Sigmoid colon (tissue), 7 donors: ENCODE measurements around the gene STAMBPL1. TPM values are rescaled to one million over a fixed set of nuclear protein-coding genes. Genes with fewer than 3 reads are reported as not detected.

Experiments used
- DNase-seq: peaks from one replicate; pipeline ENCODE4 v3.0.0-alpha.2; 2019
- H3K27ac ChIP-seq, 4 donors: fragments of 200-600 bp; sonication (generic); one replicate each; pipeline ENCODE4 v1.5.1; 2016 to 2019; ENCODE audit warnings: mild to moderate bottlenecking in 1 of 4
- H3K27me3 ChIP-seq, 3 donors: fragments of 200-600 bp; sonication (generic); one replicate each; pipeline ENCODE4 v1.5.1; 2019; ENCODE audit warnings: mild to moderate bottlenecking in 1 of 3
- H3K36me3 ChIP-seq, 4 donors: fragments of 200-600 bp; sonication (generic); one replicate each; pipeline ENCODE4 v1.5.1; 2016 to 2019
- H3K4me1 ChIP-seq, 4 donors: fragments of 200-600 bp; sonication (generic); one replicate each; pipeline ENCODE4 v1.5.1; 2017 to 2019
- H3K4me3 ChIP-seq, 4 donors: fragments of 200-600 bp; sonication (generic); one replicate each; pipeline ENCODE4 v1.5.1; 2017 to 2019; ENCODE audit warnings: mild to moderate bottlenecking in 2 of 4, moderate library complexity in 1 of 4
- H3K9me3 ChIP-seq, 4 donors: fragments of 200-600 bp in 3 of 4; sonication (generic) in 3 of 4; one replicate each; pipeline versions ENCODE4 v1.5.1 to v1.6.1; 2013 to 2019
- CTCF ChIP-seq, 4 experiments: fragments of 450-650 bp in 3 of 4; fragments of 200-600 bp in 1 of 4; IDR thresholded peaks; one replicate each; pipeline ENCODE4 v1.5.1; 2016 to 2019; ENCODE audit warnings: antibody characterized with exemption in 4 of 4, mild to moderate bottlenecking in 3 of 4, moderate library complexity in 2 of 4
- EP300 ChIP-seq, 4 donors: sonication (generic); formaldehyde crosslinking; IDR thresholded peaks; one replicate each; pipeline ENCODE4 v1.6.1; 2017; ENCODE audit warnings: antibody characterized with exemption in 4 of 4
- POLR2A ChIP-seq, 2 donors: fragments of 450-650 bp; IDR thresholded peaks; one replicate each; pipeline ENCODE4 v1.6.1; 2016; ENCODE audit warnings: antibody characterized with exemption in 2 of 2, mild to moderate bottlenecking in 2 of 2, moderate library complexity in 2 of 2
- POLR2AphosphoS5 ChIP-seq, 4 donors: sonication (generic); formaldehyde crosslinking; IDR thresholded peaks; one replicate each; pipeline ENCODE4 v1.6.1; 2017; ENCODE audit warnings: antibody characterized with exemption in 4 of 4
- WGBS, 2 donors: extraction: QIAGEN DNeasy Blood & Tissue Kit; methylation state at CpG; one replicate each; pipeline ENCODE4 v1.1.7; 2013; 5-methylcytosine and 5-hydroxymethylcytosine counted together
- intact Hi-C: fragments of 100-400 bp; cut with DNase I; formaldehyde crosslinking; loops from one replicate; pipeline ENCODE4 v1.15.1; 2023
- polyA plus RNA-seq, 3 donors: library from polyadenylated mRNA; stranded (reverse); fragments of 200-250 nt; gene quantifications; one replicate each; pipeline ENCODE4 v1.2.3, GENCODE V29; 2013
- total RNA-seq, 4 donors: library from RNA; depleted of rRNA; stranded (reverse); fragments of >200 nt; gene quantifications; one replicate each; pipeline ENCODE4 v1.1.0, GENCODE V29; 2016
- donor health status: healthy with polysubstance abuse.
- donor health status: Bipolar disorder and iron deficiency.
- donor health status: healthy.

Gene STAMBPL1
- total and polyA plus RNA-seq, 7 donors: 9.0 to 29.6 (median 11.0) TPM

GRCh38 chr10:88922041-88922440, 42.0 kb downstream of the STAMBPL1 start:
- DNase-seq: no peak
- no peaks in the 10 kb centered on the region for H3K9me3 ChIP-seq
- peak overlapping the region in 1 of 4 donors; percentile 45 for H3K27ac ChIP-seq
- intact Hi-C loops: no loop called here
- WGBS, 2 donors: 82 to 88% methylated on average over 2 of the region's 2 CpGs
- H3K36me3 ChIP-seq: no peaks in the 10 kb centered on the region
- no peak for TF ChIP-seq CTCF (IDR thresholded peaks at IDR 0.05)
- TF ChIP-seq POLR2A (IDR thresholded peaks at IDR 0.05): no peak
- H3K4me1 ChIP-seq: peaks cover 0 to 27% (median 11%) of the 10 kb centered on the region in 4 donors
- no peak overlapping the region for H3K4me3 ChIP-seq
- no peaks in the 10 kb centered on the region for H3K27me3 ChIP-seq

- Histone ChIP-seq H3K27ac (no peak overlapping the region), H3K36me3 (no peaks in the 10 kb centered on the region), H3K4me1 (peaks cover 0 to 32% (median 19%) of the 10 kb centered on the region in 4 donors), H3K4me3 (no peak overlapping the region), H3K27me3 (no peaks in the 10 kb centered on the region), H3K9me3 (no peaks in the 10 kb centered on the region)
- DNase-seq: no peak
- intact Hi-C loops: no loop called here
- TF ChIP-seq POLR2AphosphoS5 (IDR thresholded peaks at IDR 0.05) (no peak), POLR2A (IDR thresholded peaks at IDR 0.05) (no peak), CTCF (IDR thresholded peaks at IDR 0.05) (no peak), EP300 (IDR thresholded peaks at IDR 0.05) (no peak)
Measured at GRCh38 chr10:88923520-88923919, 43.5 kb downstream of the STAMBPL1 start.

- Histone ChIP-seq H3K4me3 (peak overlapping the region in 1 of 4 donors; percentile 2), H3K27ac (peak overlapping the region; percentile 60 to 69 (median 67))
Measured at GRCh38 chr10:88926566-88927415, 46.7 kb downstream of the STAMBPL1 start.

GRCh38 chr10:88927416-88927690, 47.3 kb downstream of the STAMBPL1 start:
- no peaks in the 10 kb centered on the region for H3K36me3 ChIP-seq
- intact Hi-C loops: loop anchor here (5.0 kb wide), 1 partner anchor 45 kb away; the partner anchor contains the start of gene STAMBPL1
- H3K4me3 ChIP-seq: no peak overlapping the region
- WGBS, 2 donors: 81 to 89% methylated on average over 2 of the region's 2 CpGs
- no peaks in the 10 kb centered on the region for H3K9me3 ChIP-seq
- no peak for DNase-seq
- peak overlapping the region; percentile 60 to 69 (median 67) for H3K27ac ChIP-seq
- H3K4me1 ChIP-seq: peaks cover 0 to 29% (median 26%) of the 10 kb centered on the region in 4 donors
- no peaks in the 10 kb centered on the region for H3K27me3 ChIP-seq
- TF ChIP-seq POLR2A (IDR thresholded peaks at IDR 0.05) (no peak), POLR2AphosphoS5 (IDR thresholded peaks at IDR 0.05) (no peak)

More at GRCh38 chr10:88926566-88927415, 46.7 kb downstream of the STAMBPL1 start:
- H3K27me3 ChIP-seq: no peaks in the 10 kb centered on the region
- no peak for DNase-seq
- intact Hi-C loops: loop anchor here (5.0 kb wide), 1 partner anchor 44 kb away; the partner anchor contains the start of gene STAMBPL1
- 71 to 82% methylated on average over 6 of the region's 6 CpGs for WGBS, 2 donors
- H3K9me3 ChIP-seq: no peaks in the 10 kb centered on the region
- H3K36me3 ChIP-seq: no peaks in the 10 kb centered on the region
- TF ChIP-seq EP300 (IDR thresholded peaks at IDR 0.05) (no peak), POLR2A (IDR thresholded peaks at IDR 0.05) (no peak), POLR2AphosphoS5 (IDR thresholded peaks at IDR 0.05) (peak; percentile 34 to 71 (median 56))
- H3K4me1 ChIP-seq: peaks cover 0 to 26% (median 22%) of the 10 kb centered on the region in 4 donors

- TF ChIP-seq CTCF (IDR thresholded peaks at IDR 0.05) (no peak), EP300 (IDR thresholded peaks at IDR 0.05) (no peak)
- intact Hi-C loops: loop anchor here (5.0 kb wide), 1 partner anchor 46 kb away; the partner anchor contains the start of gene STAMBPL1
- H3K27me3 ChIP-seq: no peaks in the 10 kb centered on the region
- WGBS, 2 donors: 78 to 80% methylated on average over 2 of the region's 2 CpGs
- peaks cover 0 to 34% (median 28%) of the 10 kb centered on the region in 4 donors for H3K4me1 ChIP-seq
- no peaks in the 10 kb centered on the region for H3K36me3 ChIP-seq
- no peaks in the 10 kb centered on the region for H3K9me3 ChIP-seq
- no peak overlapping the region for H3K4me3 ChIP-seq
- no peak for DNase-seq
- no peak overlapping the region for H3K27ac ChIP-seq
Measured at GRCh38 chr10:88928254-88928653, 48.2 kb downstream of the STAMBPL1 start.
